GM23338 (cell line): ENCODE data around the gene CLIP1. TPM values are rescaled to one million over a fixed set of nuclear protein-coding genes. Genes with fewer than 3 reads are reported as not detected.

Experiments used
- ATAC-seq: fragments of 200-7000 bp; cut with Tn5 transposase; 3 replicates; pipeline ENCODE4 v1.9.1; 2020
- DNase-seq: peaks from one replicate; pipeline ENCODE4 v3.0.0-alpha.2; 2015; ENCODE audit warnings: low spot score
- H2AFZ ChIP-seq: fragments of 200-600 bp; sonication (generic); 2 replicates; pipeline ENCODE4 v1.8.0; 2016; ENCODE audit warnings: antibody characterized with exemption, mild to moderate bottlenecking, moderate library complexity
- H3F3A ChIP-seq: fragments of 200-600 bp; sonication (generic); replicated peaks from 2 replicates; pipeline ENCODE4 v1.8.0; 2017; ENCODE audit warnings: antibody characterized with exemption, mixed run types, low read depth
- H3K27ac ChIP-seq: fragments of 200-600 bp; sonication (generic); 2 replicates; pipeline ENCODE4 v1.6.1; 2016; ENCODE audit warnings: low read depth
- H3K27me3 ChIP-seq: fragments of 200-600 bp; sonication (generic); 2 replicates; pipeline ENCODE4 v1.8.0; 2016; ENCODE audit warnings: mild to moderate bottlenecking, mixed run types, moderate library complexity; ENCODE audit not compliant: insufficient read depth
- H3K36me3 ChIP-seq: fragments of 200-600 bp; sonication (generic); 2 replicates; pipeline ENCODE4 v1.8.0; 2016; ENCODE audit warnings: mild to moderate bottlenecking; ENCODE audit not compliant: insufficient read depth
- H3K4me1 ChIP-seq: fragments of 200-600 bp; sonication (generic); 2 replicates; pipeline ENCODE4 v1.8.0; 2016; ENCODE audit warnings: mild to moderate bottlenecking, moderate library complexity; ENCODE audit not compliant: insufficient read depth
- H3K4me2 ChIP-seq: fragments of 200-600 bp; sonication (generic); 2 replicates; pipeline ENCODE4 v1.7.1; 2017; ENCODE audit warnings: mixed run types
- H3K4me3 ChIP-seq: fragments of 200-600 bp; sonication (generic); 2 replicates; pipeline ENCODE4 v1.6.1; 2016; ENCODE audit warnings: mixed run types
- H3K79me2 ChIP-seq: fragments of 200-600 bp; sonication (generic); replicated peaks from 2 replicates; pipeline ENCODE4 v1.8.0; 2017; ENCODE audit warnings: mild to moderate bottlenecking; ENCODE audit not compliant: insufficient read depth
- H3K9me2 ChIP-seq: fragments of 200-600 bp; sonication (generic); 2 replicates; pipeline ENCODE4 v1.8.0; 2017; ENCODE audit not compliant: insufficient read depth
- H4K20me1 ChIP-seq: fragments of 200-600 bp; sonication (generic); replicated peaks from 2 replicates; pipeline ENCODE4 v1.8.0; 2017; ENCODE audit warnings: mild to moderate bottlenecking; ENCODE audit not compliant: insufficient read depth
- H3K27ac Mint-ChIP-seq: 2 replicates; pipeline ENCODE4 v1.8.0; 2020; ENCODE audit warnings: inconsistent platforms, mild to moderate bottlenecking, moderate library complexity, mixed read lengths
- H3K27me3 Mint-ChIP-seq: 3 replicates; pipeline ENCODE4 v1.8.0; 2022; ENCODE audit warnings: low read depth, mild to moderate bottlenecking, moderate library complexity, mixed read lengths, inconsistent platforms; ENCODE audit not compliant: insufficient read depth, poor library complexity
- H3K36me3 Mint-ChIP-seq: 3 replicates; pipeline ENCODE4 v1.8.0; 2021; ENCODE audit warnings: low read depth, mild to moderate bottlenecking, inconsistent platforms, moderate library complexity, mixed read lengths
- H3K4me1 Mint-ChIP-seq: 3 replicates; pipeline ENCODE4 v1.8.0; 2020; ENCODE audit warnings: mild to moderate bottlenecking, inconsistent platforms, mixed read lengths
- H3K4me3 Mint-ChIP-seq: 3 replicates; pipeline ENCODE4 v1.8.0; 2021; ENCODE audit warnings: moderate library complexity, mild to moderate bottlenecking, inconsistent platforms, mixed read lengths
- H3K9me3 Mint-ChIP-seq: 3 replicates; pipeline ENCODE4 v1.8.0; 2020; ENCODE audit warnings: moderate library complexity, mild to moderate bottlenecking, inconsistent platforms, mixed read lengths
- ETS1 ChIP-seq: IDR thresholded peaks from 2 replicates; pipeline ENCODE4 v1.6.1; 2016; ENCODE audit warnings: antibody characterized with exemption
- EZH2phosphoT487 ChIP-seq: fragments of 200-600 bp; sonication (generic); IDR thresholded peaks from one replicate; pipeline ENCODE4 v1.8.1; 2018; ENCODE audit warnings: antibody characterized with exemption; ENCODE audit not compliant: unreplicated experiment
- NANOG ChIP-seq: IDR thresholded peaks from 2 replicates; pipeline ENCODE4 v1.6.1; 2016; ENCODE audit warnings: antibody characterized with exemption, borderline replicate concordance
- POLR2AphosphoS5 ChIP-seq: IDR thresholded peaks from 2 replicates; pipeline ENCODE4 v1.6.1; 2016; ENCODE audit warnings: antibody characterized with exemption, low read depth
- ZNF114 ChIP-seq: fragments of 250-450 bp; sonication (Bioruptor Pico); IDR thresholded peaks from 2 replicates; pipeline ENCODE4 v1.5.0; 2020; ENCODE audit warnings: mild to moderate bottlenecking, moderate library complexity
- ZNF462 ChIP-seq: fragments of 250-450 bp; sonication (Bioruptor Pico); IDR thresholded peaks from 2 replicates; pipeline ENCODE4 v1.5.0; 2020; ENCODE audit warnings: mild to moderate bottlenecking, moderate library complexity
- polyA plus RNA-seq: library from polyadenylated mRNA; unstranded; fragments of >200 nt; fragmentation: Nextera tagmentation; extraction: Ambion mirVana; gene quantifications from 2 replicates; pipeline ENCODE4 v1.2.1, GENCODE V29; 2016
- total RNA-seq: library from RNA; depleted of rRNA; stranded (reverse); fragments of >200 nt; shearing (Covaris generic); gene quantifications from 2 replicates; pipeline ENCODE4 v1.2.3, GENCODE V29; 2014
- TF ChIP-seq, protein P1 (sequence below): IDR thresholded peaks from one replicate; pipeline ENCODE4 v1.6.1; 2018; ENCODE audit warnings: antibody characterized with exemption; ENCODE audit not compliant: unreplicated experiment
- TF ChIP-seq, protein P2 (sequence below), 2 experiments: fragments of 200-600 bp in 1 of 2; sonication (generic) in 1 of 2; conservative IDR thresholded peaks; 2 replicates each; pipeline versions ENCODE4 v1.5.1 to v1.6.1; 2016 to 2017; ENCODE audit warnings: antibody characterized with exemption in 2 of 2, low read depth in 2 of 2, mild to moderate bottlenecking in 2 of 2, moderate library complexity in 1 of 2

The CLIP1 gene
- total and polyA plus RNA-seq, 2 experiments from 2014 or later = 11.5 to 21.1 TPM

DNA sequence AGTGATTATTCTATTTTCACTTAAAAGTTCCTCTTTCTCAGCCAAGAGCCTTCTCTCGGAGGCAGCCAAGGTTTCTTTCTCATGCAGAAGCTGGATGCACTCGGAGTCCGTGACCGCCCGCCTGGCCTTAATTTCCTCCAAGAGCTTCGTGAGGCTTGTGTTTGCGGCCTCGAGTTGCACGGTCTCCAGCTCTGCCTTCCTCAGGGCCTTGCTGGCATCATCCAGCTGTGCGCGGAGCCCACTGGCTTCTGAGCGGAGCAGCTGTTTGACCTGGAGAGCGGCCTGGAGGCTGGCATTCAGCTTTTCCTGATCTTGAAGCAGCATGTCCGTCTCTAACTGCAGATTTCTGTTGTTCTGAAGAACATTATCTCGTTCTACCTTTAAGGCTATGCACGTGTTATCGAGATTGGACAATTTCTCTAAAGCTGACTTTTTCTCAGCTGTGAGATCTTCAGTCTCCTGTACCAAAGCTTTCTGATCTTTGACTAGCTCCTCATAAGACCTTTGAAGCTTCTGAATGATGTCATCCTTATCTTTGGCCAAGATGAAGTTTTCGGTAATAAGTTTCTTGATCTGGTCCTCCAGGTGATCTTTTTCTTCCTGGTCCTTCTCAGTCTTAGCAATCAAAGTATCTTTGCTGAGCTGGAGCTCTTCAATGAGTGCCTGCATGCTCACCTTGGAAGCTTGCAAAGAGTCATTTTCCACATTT lies 99.0 kb downstream of the CLIP1 start (continued):
- TF ChIP-seq, protein P1, sequence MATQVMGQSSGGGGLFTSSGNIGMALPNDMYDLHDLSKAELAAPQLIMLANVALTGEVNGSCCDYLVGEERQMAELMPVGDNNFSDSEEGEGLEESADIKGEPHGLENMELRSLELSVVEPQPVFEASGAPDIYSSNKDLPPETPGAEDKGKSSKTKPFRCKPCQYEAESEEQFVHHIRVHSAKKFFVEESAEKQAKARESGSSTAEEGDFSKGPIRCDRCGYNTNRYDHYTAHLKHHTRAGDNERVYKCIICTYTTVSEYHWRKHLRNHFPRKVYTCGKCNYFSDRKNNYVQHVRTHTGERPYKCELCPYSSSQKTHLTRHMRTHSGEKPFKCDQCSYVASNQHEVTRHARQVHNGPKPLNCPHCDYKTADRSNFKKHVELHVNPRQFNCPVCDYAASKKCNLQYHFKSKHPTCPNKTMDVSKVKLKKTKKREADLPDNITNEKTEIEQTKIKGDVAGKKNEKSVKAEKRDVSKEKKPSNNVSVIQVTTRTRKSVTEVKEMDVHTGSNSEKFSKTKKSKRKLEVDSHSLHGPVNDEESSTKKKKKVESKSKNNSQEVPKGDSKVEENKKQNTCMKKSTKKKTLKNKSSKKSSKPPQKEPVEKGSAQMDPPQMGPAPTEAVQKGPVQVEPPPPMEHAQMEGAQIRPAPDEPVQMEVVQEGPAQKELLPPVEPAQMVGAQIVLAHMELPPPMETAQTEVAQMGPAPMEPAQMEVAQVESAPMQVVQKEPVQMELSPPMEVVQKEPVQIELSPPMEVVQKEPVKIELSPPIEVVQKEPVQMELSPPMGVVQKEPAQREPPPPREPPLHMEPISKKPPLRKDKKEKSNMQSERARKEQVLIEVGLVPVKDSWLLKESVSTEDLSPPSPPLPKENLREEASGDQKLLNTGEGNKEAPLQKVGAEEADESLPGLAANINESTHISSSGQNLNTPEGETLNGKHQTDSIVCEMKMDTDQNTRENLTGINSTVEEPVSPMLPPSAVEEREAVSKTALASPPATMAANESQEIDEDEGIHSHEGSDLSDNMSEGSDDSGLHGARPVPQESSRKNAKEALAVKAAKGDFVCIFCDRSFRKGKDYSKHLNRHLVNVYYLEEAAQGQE = no peak
- TF ChIP-seq ZNF114 = no peak
- TF ChIP-seq EZH2phosphoT487 = no peak
- TF ChIP-seq POLR2AphosphoS5 = no peak
- no peak for TF ChIP-seq NANOG

DNA sequence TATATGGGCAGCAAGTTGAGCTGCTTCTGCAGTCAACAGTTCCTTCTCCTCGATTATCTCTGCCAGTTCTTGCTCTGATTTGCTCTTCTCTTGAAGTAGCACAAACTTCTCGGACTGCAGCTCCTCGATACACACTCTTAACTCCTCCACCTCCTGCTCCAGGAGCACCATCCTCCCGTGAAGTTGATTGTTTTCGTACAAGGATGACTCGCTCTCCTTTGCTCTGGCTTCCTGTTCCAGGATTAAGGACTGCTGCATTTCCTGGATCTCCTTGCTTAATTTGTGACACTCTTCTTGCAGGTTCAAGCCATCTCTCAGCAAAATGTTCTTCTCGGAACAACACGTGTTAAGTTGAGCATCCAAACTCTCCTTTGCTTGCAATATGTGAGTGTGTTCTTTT lies 100.0 kb downstream of the CLIP1 start:
- 0 out of 2 replicates have a peak, but pooled peaks cover 4% of the 10 kb centered on the region for H3K9me2 ChIP-seq
- H3K79me2 ChIP-seq = no peaks in the 10 kb centered on the region
- no peaks in the 10 kb centered on the region for H3F3A ChIP-seq
- H3K9me3 Mint-ChIP-seq = no peaks in the 10 kb centered on the region
- peak overlapping the region; percentile 0 for H3K27ac Mint-ChIP-seq
- H3K4me3 ChIP-seq = no peak overlapping the region
- H3K4me1 ChIP-seq = 0 out of 2 replicates have a peak, but pooled peaks cover 4% of the 10 kb centered on the region
- no peak for DNase-seq
- no peak for ATAC-seq
- no peaks in the 10 kb centered on the region for H4K20me1 ChIP-seq
- no peaks in the 10 kb centered on the region for H3K27me3 Mint-ChIP-seq
- H3K36me3 Mint-ChIP-seq = peaks cover 11% of the 10 kb centered on the region; the same call in 2 of the 3 replicates
- no peak overlapping the region for H3K4me2 ChIP-seq
- H3K4me3 Mint-ChIP-seq = no peak overlapping the region
- H3K4me1 Mint-ChIP-seq = peaks cover 3% of the 10 kb centered on the region; the same call in 2 of the 3 replicates
- no peak overlapping the region for H2AFZ ChIP-seq
- no peak overlapping the region for H3K27ac ChIP-seq
- no peaks in the 10 kb centered on the region for H3K36me3 ChIP-seq
- no peaks in the 10 kb centered on the region for H3K27me3 ChIP-seq
- TF ChIP-seq POLR2AphosphoS5 (no peak), EZH2phosphoT487 (no peak), ETS1 (no peak), ZNF462 (no peak)
- TF ChIP-seq, protein P2, sequence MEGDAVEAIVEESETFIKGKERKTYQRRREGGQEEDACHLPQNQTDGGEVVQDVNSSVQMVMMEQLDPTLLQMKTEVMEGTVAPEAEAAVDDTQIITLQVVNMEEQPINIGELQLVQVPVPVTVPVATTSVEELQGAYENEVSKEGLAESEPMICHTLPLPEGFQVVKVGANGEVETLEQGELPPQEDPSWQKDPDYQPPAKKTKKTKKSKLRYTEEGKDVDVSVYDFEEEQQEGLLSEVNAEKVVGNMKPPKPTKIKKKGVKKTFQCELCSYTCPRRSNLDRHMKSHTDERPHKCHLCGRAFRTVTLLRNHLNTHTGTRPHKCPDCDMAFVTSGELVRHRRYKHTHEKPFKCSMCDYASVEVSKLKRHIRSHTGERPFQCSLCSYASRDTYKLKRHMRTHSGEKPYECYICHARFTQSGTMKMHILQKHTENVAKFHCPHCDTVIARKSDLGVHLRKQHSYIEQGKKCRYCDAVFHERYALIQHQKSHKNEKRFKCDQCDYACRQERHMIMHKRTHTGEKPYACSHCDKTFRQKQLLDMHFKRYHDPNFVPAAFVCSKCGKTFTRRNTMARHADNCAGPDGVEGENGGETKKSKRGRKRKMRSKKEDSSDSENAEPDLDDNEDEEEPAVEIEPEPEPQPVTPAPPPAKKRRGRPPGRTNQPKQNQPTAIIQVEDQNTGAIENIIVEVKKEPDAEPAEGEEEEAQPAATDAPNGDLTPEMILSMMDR (conservative IDR thresholded peaks at IDR 0.05; ENCODE audit: low read depth in 2 of 2) = no peak
